Measurements from ENCODE around the gene LYPD1. TPM values are rescaled to one million over a fixed set of nuclear protein-coding genes. Genes with fewer than 3 reads are reported as not detected.

The LYPD1 gene
- total RNA-seq, 1 donor from 2014 or later = 18.8 TPM

DNA sequence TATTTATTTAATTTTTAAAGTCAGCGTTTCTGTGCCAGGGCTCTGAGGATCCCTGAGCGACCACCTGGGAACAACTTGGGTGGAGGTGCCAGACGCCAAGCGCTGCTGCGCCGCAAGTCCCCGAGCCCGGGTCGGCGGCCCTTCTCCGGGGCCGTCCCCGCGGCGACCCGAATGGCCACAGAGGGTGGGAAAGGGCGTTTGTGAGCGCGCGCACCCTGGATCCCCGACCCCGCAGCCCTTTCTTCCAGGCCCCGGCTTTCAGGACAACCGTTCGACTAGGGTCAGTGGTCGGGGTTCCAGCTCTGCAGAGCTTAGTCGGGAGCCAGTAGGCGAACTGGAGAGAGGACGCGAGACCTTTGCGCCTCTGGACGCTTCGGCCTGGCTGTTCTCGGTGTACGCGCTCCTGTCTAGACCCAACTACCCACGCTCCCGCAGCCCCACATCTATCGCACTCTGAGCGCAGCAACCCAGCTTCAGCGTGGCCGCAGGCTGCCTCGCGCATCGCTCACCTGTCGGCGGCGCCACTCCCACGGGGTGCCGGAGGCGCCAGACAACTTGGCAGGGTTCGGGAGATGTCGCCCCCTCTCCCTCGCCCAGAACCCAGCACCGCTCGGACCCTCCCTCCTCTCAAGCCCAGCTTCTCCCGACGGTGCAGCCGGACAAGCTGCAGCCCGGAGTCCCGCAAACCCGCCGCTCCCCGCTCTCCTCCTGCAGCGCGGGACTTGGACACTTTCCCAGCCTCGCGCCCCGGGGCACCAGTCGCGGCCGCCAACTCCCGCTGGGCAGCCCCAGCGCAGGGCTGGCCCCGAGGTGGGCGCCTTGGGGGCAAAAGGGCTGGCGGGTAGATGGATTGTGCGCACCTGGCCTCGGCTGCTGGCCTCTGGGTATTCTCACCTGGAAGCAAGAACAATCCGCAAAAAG is 758 bp downstream of the LYPD1 start:
- no peak for DNase-seq (ENCODE audit: extremely low read depth, low read depth, low spot score)

- no peak for DNase-seq (ENCODE audit: extremely low read depth, low read depth, low spot score)
These were observed 1.7 kb downstream of the LYPD1 start for GRCh38 chr2:132668189-132668823.

DNA sequence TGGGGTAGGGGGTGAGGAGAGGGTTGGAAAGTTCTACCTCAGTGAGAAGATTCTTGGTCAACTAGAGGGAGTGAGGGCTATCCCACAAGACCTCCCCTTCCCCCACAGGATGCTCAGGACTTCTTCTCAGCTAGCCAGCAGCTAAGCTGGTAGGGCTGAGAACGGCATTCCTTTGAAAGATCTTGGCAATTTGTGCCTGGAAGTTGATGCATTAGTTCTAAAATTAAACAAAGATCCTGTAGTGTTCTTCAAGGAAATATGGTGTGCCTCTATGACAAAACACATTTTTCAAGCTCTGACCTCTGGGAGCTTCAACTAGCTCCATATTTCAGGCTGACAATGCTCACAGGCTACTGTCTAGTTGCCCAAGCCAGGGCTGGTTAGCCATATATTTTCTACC is 2.3 kb downstream of the LYPD1 start:
- DNase-seq (ENCODE audit: extremely low read depth, low read depth, low spot score) = no peak

DNA sequence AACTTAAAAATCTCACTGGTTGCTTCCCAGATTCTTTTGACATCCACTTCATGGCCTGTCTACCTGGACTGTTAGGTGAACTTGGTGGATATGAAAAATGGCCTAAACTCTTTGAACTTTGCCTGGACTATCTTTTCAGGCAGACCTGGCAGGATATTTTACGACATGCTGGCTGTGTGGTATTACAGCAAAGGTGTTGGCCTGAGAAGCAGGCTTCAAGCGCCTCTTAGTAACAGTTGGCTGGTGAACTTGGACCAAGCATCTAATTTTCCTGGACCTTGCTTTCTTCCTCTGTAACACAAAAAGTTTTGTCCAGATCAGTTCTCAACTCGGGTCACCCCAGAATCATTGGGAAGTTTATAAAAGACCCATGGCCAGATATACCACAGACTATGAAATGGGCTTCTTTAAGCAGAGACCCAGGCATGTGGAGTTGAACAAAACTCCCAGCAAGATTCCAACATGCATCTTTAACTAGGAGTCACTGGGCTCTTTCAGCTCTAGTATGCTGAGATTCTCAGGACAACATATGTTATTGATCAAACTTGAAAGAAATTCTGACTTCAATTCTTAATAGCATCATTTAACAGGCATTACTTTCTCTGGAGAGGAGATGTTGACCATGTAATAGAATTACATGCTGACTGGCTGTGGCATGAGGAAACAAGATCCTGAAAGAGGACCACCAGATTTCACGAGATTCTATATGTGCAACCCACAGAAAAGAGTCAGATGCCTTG is 4.4 kb downstream of the LYPD1 start:
- no peak for DNase-seq (ENCODE audit: extremely low read depth, low read depth, low spot score)

- no peak for DNase-seq (ENCODE audit: extremely low read depth, low read depth, low spot score)
These were observed 5.9 kb downstream of the LYPD1 start for GRCh38 chr2:132664096-132664495.

GRCh38 chr2:132662732-132663131 is 7.3 kb downstream of the LYPD1 start:
- no peak for DNase-seq (ENCODE audit: extremely low read depth, low read depth, low spot score)

GRCh38 chr2:132659331-132659730 is 10.7 kb downstream of the LYPD1 start:
- no peak for DNase-seq (ENCODE audit: extremely low read depth, low read depth, low spot score)

DNA sequence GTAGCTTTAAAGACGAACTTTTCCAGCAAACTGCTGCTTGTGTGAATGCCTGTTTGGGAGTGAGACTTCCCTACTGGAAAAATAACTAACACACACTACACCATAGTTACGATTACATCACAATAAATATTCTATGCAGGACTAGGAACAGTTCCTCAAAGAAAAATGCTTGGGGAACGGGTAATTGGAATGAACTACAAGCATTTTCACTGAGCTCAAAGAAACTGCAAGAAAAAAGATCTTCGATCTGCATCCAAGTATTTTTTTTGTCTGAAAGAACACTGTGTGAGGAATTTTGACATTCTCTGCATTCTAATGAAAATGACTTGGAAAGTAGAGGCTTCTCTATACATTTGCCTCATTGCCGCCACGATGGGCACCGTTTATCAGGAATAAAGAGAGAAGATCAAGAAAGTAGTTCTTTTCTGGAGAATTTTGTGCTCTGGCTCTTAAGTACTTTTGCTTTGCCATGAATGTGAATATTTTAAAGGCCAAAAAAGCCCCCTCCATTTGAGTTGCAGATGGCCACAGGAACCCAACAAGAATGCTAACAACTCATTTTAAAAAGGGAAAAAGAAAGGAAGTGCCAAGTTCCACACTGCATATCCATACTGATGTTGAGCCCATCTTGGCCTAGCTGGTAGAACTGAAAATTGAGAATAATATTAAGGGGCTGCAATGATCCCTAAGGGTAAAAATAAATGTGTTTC is 13.6 kb downstream of the LYPD1 start:
- no peak for DNase-seq (ENCODE audit: extremely low read depth, low read depth, low spot score)

GRCh38 chr2:132654968-132655367 is 15.0 kb downstream of the LYPD1 start:
- DNase-seq (ENCODE audit: extremely low read depth, low read depth, low spot score) = no peak

DNA sequence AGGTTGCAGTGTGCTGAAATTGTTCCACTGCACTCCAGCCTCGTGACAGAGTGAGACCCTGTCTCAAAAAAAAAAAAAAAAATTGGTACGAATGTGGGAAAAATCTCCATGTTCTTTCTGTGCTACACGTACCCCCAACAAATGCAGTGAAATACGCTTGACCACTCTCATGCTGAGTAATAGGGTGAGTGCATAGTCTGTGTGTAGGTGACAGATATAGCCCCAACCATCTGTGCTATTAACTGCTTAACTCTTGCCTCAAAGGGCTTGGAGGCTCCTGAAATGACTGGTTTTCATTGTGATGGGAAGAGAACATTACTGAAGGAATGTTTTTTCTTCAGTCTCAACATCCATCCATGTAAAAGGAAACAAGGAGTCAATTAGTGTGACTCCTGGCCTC is 15.7 kb downstream of the LYPD1 start:
- DNase-seq (ENCODE audit: extremely low read depth, low read depth, low spot score) = no peak

GRCh38 chr2:132652474-132652873 is 17.5 kb downstream of the LYPD1 start:
- DNase-seq (ENCODE audit: extremely low read depth, low read depth, low spot score) = no peak

DNA sequence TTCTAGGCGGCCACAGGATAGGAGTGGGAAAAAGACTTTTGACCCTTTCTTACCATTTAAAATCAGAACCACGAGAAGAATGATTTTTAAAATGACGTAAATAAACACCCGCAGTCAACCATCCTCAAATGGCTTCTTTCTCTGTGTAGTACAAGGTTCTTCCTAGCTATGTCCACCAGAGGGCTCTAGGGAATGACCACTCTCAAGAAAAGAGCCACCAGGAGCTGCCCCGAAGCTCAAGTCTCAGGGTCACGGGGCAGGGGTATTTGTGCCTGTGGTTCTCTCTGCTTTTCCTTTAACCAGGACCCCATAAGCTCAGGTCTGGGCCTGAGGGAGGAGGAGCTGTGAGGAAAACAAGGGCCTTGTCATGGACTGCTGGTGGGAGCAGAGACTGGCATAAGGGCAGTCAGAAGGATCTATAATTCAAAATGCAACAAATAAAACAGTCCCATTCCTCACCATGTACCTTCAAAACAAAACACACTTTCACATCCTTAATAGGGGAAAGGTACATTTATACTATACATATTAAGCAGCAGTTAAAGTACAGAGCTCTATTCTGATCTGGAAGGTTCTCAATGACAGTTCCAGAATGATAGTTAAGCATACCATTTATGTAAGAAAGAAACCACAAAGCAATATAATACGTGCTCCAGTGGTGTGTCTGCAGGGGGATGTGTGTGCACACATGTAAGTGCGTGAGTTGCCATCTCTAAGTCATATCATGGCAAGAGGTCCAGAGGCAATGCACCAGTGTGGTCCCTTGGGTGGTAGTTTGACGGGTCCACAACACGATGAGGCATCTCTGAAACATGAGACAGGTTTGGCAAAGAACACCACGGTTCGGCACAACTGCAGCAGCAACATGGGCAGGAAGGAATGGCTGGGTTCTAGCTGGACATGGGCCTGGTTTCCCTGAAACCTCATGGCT is 18.6 kb downstream of the LYPD1 start:
- no peak for DNase-seq (ENCODE audit: extremely low read depth, low read depth, low spot score)

GRCh38 chr2:132646540-132647108 is 23.4 kb downstream of the LYPD1 start:
- no peak for DNase-seq (ENCODE audit: extremely low read depth, low read depth, low spot score)

DNA sequence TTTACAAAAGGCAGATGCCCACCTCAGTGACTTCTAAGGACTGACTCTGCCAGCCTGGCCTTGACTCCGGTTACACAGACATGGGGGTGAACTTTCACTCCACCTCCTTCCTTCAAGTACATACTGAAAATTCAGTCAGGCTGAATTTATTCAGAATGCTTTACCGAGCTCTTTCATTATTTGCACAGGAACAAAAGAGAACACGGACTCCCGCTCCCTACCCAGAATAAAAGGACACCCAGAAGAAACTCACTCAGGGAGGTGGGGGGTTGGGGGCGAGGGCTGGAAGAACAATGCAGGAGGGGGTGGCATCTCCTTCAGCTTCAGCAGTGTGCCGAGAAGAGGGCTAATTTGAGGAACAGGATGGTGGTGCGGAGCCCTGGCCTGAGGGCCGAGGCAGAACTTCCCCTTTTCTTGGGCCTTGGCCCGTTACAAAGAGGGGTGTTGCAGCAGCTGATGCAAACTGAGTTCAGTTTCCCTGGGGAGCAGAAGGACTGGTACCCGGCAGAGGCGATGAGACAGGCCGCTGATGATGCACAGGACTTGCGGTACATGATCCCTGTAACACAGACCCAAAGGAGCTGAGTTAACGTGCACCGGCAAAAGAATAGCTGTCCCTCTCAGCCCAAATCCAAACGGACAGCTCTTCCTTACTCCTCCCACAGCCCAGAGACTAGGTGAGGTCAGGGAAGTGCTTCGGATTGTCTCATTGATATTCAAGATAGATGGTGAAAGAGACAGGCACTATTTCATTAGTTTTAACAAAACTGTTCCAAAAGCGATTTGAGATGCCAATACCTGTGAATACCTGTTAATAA is 24.1 kb downstream of the LYPD1 start:
- no peak for DNase-seq (ENCODE audit: extremely low read depth, low read depth, low spot score)

DNA sequence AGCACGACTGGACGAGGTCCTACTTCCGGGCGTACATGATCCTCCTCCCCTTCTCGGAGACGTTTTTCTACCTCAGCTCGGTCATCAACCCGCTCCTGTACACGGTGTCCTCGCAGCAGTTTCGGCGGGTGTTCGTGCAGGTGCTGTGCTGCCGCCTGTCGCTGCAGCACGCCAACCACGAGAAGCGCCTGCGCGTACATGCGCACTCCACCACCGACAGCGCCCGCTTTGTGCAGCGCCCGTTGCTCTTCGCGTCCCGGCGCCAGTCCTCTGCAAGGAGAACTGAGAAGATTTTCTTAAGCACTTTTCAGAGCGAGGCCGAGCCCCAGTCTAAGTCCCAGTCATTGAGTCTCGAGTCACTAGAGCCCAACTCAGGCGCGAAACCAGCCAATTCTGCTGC is 24.8 kb downstream of the LYPD1 start:
- no peak for DNase-seq (ENCODE audit: extremely low read depth, low read depth, low spot score)

- DNase-seq (ENCODE audit: extremely low read depth, low read depth, low spot score) = no peak
These were observed 27.6 kb downstream of the LYPD1 start for GRCh38 chr2:132642415-132642814.

DNA sequence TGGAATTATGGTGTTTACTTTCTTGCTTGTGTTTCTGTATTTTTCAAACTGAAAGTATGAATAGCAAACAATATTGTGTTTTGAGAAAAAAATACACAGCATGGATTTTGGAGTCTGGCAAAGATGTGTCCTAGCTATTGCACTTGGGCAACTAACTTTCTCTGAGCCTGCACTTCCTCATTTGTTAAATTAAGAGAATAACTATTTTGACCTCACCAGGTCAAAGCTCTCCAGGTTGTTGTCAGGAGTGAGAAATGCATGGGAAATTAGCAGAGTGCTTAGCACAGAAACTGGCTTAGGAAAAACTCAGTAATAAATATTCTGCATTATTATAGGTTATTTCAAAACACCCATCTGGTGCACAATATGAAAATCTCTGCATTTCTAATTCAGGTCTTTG is 28.2 kb downstream of the LYPD1 start:
- DNase-seq (ENCODE audit: extremely low read depth, low read depth, low spot score) = no peak

GRCh38 chr2:132640116-132640515 is 29.9 kb downstream of the LYPD1 start:
- DNase-seq (ENCODE audit: extremely low read depth, low read depth, low spot score) = no peak
